CD14-positive monocyte (primary cell): ENCODE data around the gene NSFL1C. TPM values are rescaled to one million over a fixed set of nuclear protein-coding genes. Genes with fewer than 3 reads are reported as not detected.

Experiments used
- DNase-seq, 3 donors: peaks; one replicate each; pipeline ENCODE4 v3.0.0-alpha.2; 2011 to 2022
- H2AFZ ChIP-seq: 2 replicates; pipeline ENCODE4 v1.6.0; 2012; ENCODE audit warnings: mild to moderate bottlenecking, low read depth, low read length, inconsistent platforms; ENCODE audit not compliant: insufficient read depth, poor library complexity, severe bottlenecking
- H3K27ac ChIP-seq, 2 donors: 1 replicate in 1 of 2; 2 replicates in 1 of 2; pipeline ENCODE4 v1.5.1; 2012 to 2013; ENCODE audit warnings: low read length in 2 of 2, control low read depth in 1 of 2, inconsistent platforms in 1 of 2, low read depth in 1 of 2, mild to moderate bottlenecking in 1 of 2
- H3K27me3 ChIP-seq, 2 donors: one replicate each; pipeline versions ENCODE4 v1.6.0 to v1.6.1; 2011 to 2013; ENCODE audit warnings: low read length in 2 of 2; ENCODE audit not compliant: control insufficient read depth in 2 of 2, insufficient read depth in 2 of 2
- H3K36me3 ChIP-seq, 2 donors: replicated peaks in 1 of 2; 1 replicate in 1 of 2; 2 replicates in 1 of 2; pipeline versions ENCODE4 v1.5.1 to v1.6.1; 2012 to 2013; ENCODE audit warnings: low read length in 2 of 2, control low read depth in 1 of 2, inconsistent platforms in 1 of 2, mild to moderate bottlenecking in 1 of 2; ENCODE audit not compliant: insufficient read depth in 2 of 2, control insufficient read depth in 1 of 2
- H3K4me1 ChIP-seq, 2 donors: 1 replicate in 1 of 2; 2 replicates in 1 of 2; pipeline versions ENCODE4 v1.5.1 to v1.6.1; 2012 to 2013; ENCODE audit warnings: low read length in 2 of 2, control low read depth in 1 of 2, inconsistent platforms in 1 of 2, mild to moderate bottlenecking in 1 of 2, moderate library complexity in 1 of 2; ENCODE audit not compliant: insufficient read depth in 2 of 2, control insufficient read depth in 1 of 2
- H3K4me2 ChIP-seq: replicated peaks from 2 replicates; pipeline ENCODE3; 2012; ENCODE audit warnings: low read length, moderate library complexity, mild to moderate bottlenecking; ENCODE audit not compliant: poor library complexity, severe bottlenecking; ENCODE audit errors: extremely low read depth
- H3K4me3 ChIP-seq, 3 experiments: fragments of 200-600 bp in 1 of 3; sonication (generic) in 1 of 3; replicated peaks in 1 of 3; 1 replicate in 2 of 3; 2 replicates in 1 of 3; pipeline ENCODE4 v1.5.1; 2011 to 2013; ENCODE audit warnings: low read length in 3 of 3, mild to moderate bottlenecking in 3 of 3, control low read depth in 2 of 3, low read depth in 2 of 3, inconsistent platforms in 1 of 3, moderate library complexity in 1 of 3
- H3K79me2 ChIP-seq: 2 replicates; pipeline ENCODE4 v1.6.0; 2012; ENCODE audit warnings: mild to moderate bottlenecking, control low read depth, inconsistent platforms, low read length, moderate library complexity; ENCODE audit not compliant: insufficient read depth
- H3K9ac ChIP-seq: 2 replicates; pipeline ENCODE4 v1.6.0; 2017; ENCODE audit warnings: low read length, mild to moderate bottlenecking; ENCODE audit not compliant: insufficient read depth, poor library complexity, severe bottlenecking
- H3K9me3 ChIP-seq, 2 donors: replicated peaks in 1 of 2; 1 replicate in 1 of 2; 2 replicates in 1 of 2; pipeline versions ENCODE4 v1.5.1 to v1.6.1; 2012 to 2013; ENCODE audit warnings: low read length in 2 of 2, control low read depth in 1 of 2; ENCODE audit not compliant: control insufficient read depth in 1 of 2, insufficient read depth in 1 of 2
- H4K20me1 ChIP-seq: 2 replicates; pipeline ENCODE4 v1.6.0; 2012; ENCODE audit warnings: mild to moderate bottlenecking, low read length, control low read depth, moderate library complexity; ENCODE audit not compliant: insufficient read depth
- H3K27ac Mint-ChIP-seq, 7 donors: one replicate each; pipeline ENCODE4 v1.8.0; 2020; ENCODE audit warnings: mild to moderate bottlenecking in 7 of 7, mixed read lengths in 7 of 7, moderate library complexity in 6 of 7, inconsistent platforms in 2 of 7
- H3K27me3 Mint-ChIP-seq, 3 donors: one replicate each; pipeline ENCODE4 v1.8.0; 2021 to 2022; ENCODE audit warnings: low read depth in 3 of 3, mild to moderate bottlenecking in 3 of 3, mixed read lengths in 3 of 3, moderate library complexity in 3 of 3, inconsistent platforms in 1 of 3
- H3K36me3 Mint-ChIP-seq, 2 donors: one replicate each; pipeline ENCODE4 v1.8.0; 2020; ENCODE audit warnings: mixed read lengths in 2 of 2, inconsistent platforms in 1 of 2, mild to moderate bottlenecking in 1 of 2
- H3K4me1 Mint-ChIP-seq: one replicate; pipeline ENCODE4 v1.8.0; 2020; ENCODE audit warnings: mild to moderate bottlenecking, mixed read lengths
- H3K4me3 Mint-ChIP-seq, 2 donors: one replicate each; pipeline ENCODE4 v1.8.0; 2020; ENCODE audit warnings: mild to moderate bottlenecking in 2 of 2, mixed read lengths in 2 of 2, moderate library complexity in 1 of 2
- H3K9me3 Mint-ChIP-seq, 7 donors: one replicate each; pipeline ENCODE4 v1.8.0; 2020 to 2022; ENCODE audit warnings: mixed read lengths in 7 of 7, mild to moderate bottlenecking in 6 of 7, moderate library complexity in 6 of 7, inconsistent platforms in 2 of 7
- CTCF ChIP-seq: fragments of 200-600 bp; IDR thresholded peaks from one replicate; pipeline ENCODE4 v1.8.0; 2022; ENCODE audit warnings: antibody characterized with exemption, mild to moderate bottlenecking
- WGBS: methylation state at CpG from one replicate; pipeline ENCODE4 v1.1.5; 2013; ENCODE audit warnings: missing lambda C conversion rate; ENCODE audit not compliant: insufficient coverage; 5-methylcytosine and 5-hydroxymethylcytosine counted together
- intact Hi-C, 2 donors: fragments of 100-400 bp; cut with micrococcal nuclease; formaldehyde crosslinking; loops; one replicate each; pipeline versions ENCODE4 v1.15.0 to v1.15.1; 2023
- polyA plus RNA-seq, 3 donors: library from polyadenylated mRNA; depleted of rRNA in 1 of 3; unstranded in 2 of 3; stranded (reverse) in 1 of 3; fragments of 300-500 nt in 2 of 3; fragments of >200 nt in 1 of 3; fragmentation: Illumina TruSeq in 2 of 3; gene quantifications; 1 replicate in 2 of 3; 2 replicates in 1 of 3; pipeline ENCODE4 v1.2.3, GENCODE V29; 2012 to 2021

The NSFL1C gene
- polyA plus RNA-seq, 3 donors: 52.8 to 80.8 (median 56.8) TPM

GRCh38 chr20:1418350-1418749 lies 48.3 kb downstream of the NSFL1C start:
- Histone ChIP-seq H2AFZ (no peak overlapping the region), H3K4me3 (no peak overlapping the region), H4K20me1 (no peaks in the 10 kb centered on the region), H3K9ac (no peak overlapping the region), H3K9me3 (peaks cover 5 to 6% of the 10 kb centered on the region in 2 donors), H3K27ac (no peak overlapping the region), H3K27me3 (peaks cover 6 to 7% of the 10 kb centered on the region in 2 donors), H3K36me3 (no peaks in the 10 kb centered on the region), H3K79me2 (no peaks in the 10 kb centered on the region), H3K4me1 (no peaks in the 10 kb centered on the region), H3K4me2 (no peak overlapping the region)
- intact Hi-C loops: no loop called here
- Mint-ChIP-seq H3K9me3 (peaks cover 4 to 19% (median 11%) of the 10 kb centered on the region in 7 donors), H3K36me3 (no peaks in the 10 kb centered on the region), H3K27ac (no peak overlapping the region), H3K4me3 (no peak overlapping the region), H3K4me1 (peaks cover 4% of the 10 kb centered on the region), H3K27me3 (peaks cover 11 to 23% (median 14%) of the 10 kb centered on the region in 3 donors)
- DNase-seq: no peak
- no peak for TF ChIP-seq CTCF
- WGBS: 88% methylated on average over 1 of the region's 3 CpGs

DNA sequence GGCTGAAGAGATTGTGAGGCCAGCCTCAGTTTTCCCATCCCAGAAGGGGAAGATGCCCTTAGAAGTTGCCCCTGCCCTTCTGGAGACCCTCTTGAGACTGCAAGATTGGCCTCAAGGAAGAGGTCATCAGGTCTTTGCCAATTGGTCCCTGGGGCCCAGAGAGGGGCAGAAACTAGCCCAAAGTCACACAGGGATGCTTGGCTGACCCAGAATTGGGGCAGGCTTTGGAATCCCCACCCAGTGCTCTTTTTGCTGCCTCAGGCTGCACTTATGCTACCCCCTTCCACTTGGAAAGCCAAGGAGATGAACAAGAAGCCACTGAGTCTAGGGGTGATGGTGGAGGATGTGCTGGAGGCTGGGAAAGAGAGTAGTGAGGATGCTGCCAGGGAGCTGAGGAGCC lies 48.9 kb downstream of the NSFL1C start:
- no peak for TF ChIP-seq CTCF
- H3K4me1 ChIP-seq: no peaks in the 10 kb centered on the region
- peaks cover 11 to 25% (median 14%) of the 10 kb centered on the region in 3 donors for H3K27me3 Mint-ChIP-seq
- no peaks in the 10 kb centered on the region for H3K36me3 Mint-ChIP-seq
- no peaks in the 10 kb centered on the region for H4K20me1 ChIP-seq
- H3K4me3 Mint-ChIP-seq: no peak overlapping the region
- H3K9me3 Mint-ChIP-seq: peaks cover 4 to 19% (median 10%) of the 10 kb centered on the region in 7 donors
- no peak overlapping the region for H3K4me2 ChIP-seq
- H3K27me3 ChIP-seq: peaks cover 6 to 7% of the 10 kb centered on the region in 2 donors
- no peak overlapping the region for H3K9ac ChIP-seq
- no peak overlapping the region for H3K4me3 ChIP-seq
- DNase-seq: no peak
- H2AFZ ChIP-seq: no peak overlapping the region
- no peak overlapping the region for H3K27ac ChIP-seq
- H3K79me2 ChIP-seq: no peaks in the 10 kb centered on the region
- H3K36me3 ChIP-seq: no peaks in the 10 kb centered on the region
- H3K9me3 ChIP-seq: peaks cover 5 to 6% of the 10 kb centered on the region in 2 donors
- no peak overlapping the region for H3K27ac Mint-ChIP-seq
- intact Hi-C loops: no loop called here
- peaks cover 4% of the 10 kb centered on the region for H3K4me1 Mint-ChIP-seq
